ENCODE data around the gene PARD3.

DNA sequence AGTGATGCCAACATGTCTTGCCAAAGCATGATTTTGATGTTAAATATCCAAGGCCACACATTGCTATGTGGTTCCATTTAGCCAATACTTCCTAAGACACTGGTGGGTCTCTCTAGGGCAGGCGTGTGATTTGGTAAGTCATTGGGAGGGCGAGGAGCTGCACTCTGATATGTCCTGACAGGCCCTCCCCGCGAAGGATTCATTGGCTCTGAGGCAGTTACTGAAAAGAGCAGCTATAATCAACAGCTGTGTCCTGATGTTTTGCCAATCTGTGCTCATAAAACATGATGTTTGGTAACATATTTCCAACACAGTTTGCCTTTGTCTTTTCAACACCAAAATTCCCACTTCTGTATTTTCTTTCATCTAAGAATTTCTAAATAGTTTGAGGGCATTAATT, 646.7 kb downstream of the PARD3 start:
- TF ChIP-seq, protein P1, sequence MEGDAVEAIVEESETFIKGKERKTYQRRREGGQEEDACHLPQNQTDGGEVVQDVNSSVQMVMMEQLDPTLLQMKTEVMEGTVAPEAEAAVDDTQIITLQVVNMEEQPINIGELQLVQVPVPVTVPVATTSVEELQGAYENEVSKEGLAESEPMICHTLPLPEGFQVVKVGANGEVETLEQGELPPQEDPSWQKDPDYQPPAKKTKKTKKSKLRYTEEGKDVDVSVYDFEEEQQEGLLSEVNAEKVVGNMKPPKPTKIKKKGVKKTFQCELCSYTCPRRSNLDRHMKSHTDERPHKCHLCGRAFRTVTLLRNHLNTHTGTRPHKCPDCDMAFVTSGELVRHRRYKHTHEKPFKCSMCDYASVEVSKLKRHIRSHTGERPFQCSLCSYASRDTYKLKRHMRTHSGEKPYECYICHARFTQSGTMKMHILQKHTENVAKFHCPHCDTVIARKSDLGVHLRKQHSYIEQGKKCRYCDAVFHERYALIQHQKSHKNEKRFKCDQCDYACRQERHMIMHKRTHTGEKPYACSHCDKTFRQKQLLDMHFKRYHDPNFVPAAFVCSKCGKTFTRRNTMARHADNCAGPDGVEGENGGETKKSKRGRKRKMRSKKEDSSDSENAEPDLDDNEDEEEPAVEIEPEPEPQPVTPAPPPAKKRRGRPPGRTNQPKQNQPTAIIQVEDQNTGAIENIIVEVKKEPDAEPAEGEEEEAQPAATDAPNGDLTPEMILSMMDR (IDR thresholded peaks at IDR 0.05) = no peak
- TF ChIP-seq POLR2A (IDR thresholded peaks at IDR 0.05) = no peak
